Hindlimb muscle (tissue), 1 donor: ENCODE results near the gene STUM. TPM values are rescaled to one million over a fixed set of nuclear protein-coding genes. Genes with fewer than 3 reads are reported as not detected.

ENCODE experiments used
- DNase-seq: peaks from one replicate; pipeline ENCODE4 v3.0.0-alpha.2; 2013
- polyA plus RNA-seq: library from polyadenylated mRNA; unstranded; fragments of 120-200 nt; gene quantifications from one replicate; pipeline ENCODE4 v1.2.1, GENCODE V29; 2013; ENCODE audit not compliant: insufficient read length

Gene STUM
- polyA plus RNA-seq, 1 donor = 20.5 TPM

DNA sequence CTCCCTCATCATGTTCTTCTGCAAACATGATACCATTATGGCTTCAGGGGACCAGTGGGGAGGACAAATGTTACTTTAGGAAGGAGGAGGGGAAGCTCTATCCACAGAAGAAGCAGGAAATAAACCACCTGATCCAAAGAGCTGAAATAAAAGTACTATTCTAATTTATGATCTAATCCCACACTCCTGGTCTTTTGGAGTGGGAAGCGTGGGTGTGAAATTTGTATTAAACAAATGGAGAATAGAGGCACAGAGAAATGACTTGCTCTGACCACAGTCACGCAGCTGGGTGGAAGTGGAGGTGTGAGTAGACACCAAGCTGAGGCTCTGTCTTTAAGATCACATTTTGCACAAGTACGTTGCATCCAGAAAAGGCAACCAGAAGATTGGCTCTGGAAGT lies 14.5 kb upstream of the STUM start:
- DNase-seq = no peak

DNA sequence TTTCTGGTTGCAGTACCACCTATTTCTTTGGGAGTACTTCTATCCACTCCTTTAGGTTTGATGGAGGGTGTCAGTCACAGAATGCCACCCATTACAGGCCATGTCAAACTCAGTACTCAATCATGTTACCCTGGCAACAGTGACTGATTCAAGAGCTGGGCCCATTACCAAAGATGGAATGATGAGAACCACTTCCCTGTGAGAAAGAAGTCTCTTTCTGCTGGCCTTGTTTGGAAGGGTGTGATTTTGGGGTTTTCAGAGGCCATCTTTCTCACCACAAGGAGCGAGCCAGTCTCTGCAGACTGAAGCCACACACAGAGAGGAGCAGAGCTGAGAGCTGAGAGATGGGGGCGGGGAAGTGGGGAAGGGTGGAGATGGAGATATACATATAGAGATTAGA lies 13.9 kb upstream of the STUM start:
- no peak for DNase-seq

DNA sequence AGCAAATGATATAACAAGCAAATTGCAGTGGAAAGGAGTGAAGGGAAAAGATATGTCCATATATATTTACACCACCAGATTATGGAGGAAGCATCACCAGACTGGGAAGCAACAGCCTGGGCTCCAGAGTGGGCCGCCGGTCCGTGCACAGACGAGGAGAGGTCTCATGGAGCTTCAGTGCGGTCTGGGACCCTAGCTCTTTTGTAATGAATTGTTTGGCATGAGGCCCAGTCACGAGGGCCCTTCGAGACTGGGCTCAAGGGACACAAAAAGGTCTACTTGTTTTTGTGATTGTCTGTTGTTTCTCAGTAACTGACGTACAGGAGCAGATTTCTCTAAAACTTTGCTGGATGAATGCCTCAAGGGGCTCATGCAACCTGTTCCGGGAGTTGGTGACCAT lies 12.9 kb upstream of the STUM start:
- DNase-seq = no peak

DNA sequence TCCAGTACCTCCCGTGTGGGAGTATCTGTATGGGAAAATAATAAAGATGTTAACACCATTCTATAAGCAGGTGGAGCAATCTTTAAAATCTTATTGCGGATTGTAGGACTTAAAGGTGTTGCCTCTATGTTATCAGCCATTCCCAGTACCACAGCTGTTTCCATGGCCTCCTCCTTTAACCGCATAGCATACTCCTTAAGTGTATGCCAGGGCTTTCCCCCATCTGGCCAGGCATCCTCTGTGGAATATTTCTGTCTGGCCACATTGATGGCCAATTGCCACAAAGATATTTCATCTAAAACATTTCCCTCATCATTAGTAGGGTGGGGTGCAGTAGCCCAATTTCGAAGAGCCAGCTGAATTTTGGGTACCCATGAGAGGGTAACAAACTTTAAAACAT lies 7.3 kb upstream of the STUM start:
- no peak for DNase-seq

DNA sequence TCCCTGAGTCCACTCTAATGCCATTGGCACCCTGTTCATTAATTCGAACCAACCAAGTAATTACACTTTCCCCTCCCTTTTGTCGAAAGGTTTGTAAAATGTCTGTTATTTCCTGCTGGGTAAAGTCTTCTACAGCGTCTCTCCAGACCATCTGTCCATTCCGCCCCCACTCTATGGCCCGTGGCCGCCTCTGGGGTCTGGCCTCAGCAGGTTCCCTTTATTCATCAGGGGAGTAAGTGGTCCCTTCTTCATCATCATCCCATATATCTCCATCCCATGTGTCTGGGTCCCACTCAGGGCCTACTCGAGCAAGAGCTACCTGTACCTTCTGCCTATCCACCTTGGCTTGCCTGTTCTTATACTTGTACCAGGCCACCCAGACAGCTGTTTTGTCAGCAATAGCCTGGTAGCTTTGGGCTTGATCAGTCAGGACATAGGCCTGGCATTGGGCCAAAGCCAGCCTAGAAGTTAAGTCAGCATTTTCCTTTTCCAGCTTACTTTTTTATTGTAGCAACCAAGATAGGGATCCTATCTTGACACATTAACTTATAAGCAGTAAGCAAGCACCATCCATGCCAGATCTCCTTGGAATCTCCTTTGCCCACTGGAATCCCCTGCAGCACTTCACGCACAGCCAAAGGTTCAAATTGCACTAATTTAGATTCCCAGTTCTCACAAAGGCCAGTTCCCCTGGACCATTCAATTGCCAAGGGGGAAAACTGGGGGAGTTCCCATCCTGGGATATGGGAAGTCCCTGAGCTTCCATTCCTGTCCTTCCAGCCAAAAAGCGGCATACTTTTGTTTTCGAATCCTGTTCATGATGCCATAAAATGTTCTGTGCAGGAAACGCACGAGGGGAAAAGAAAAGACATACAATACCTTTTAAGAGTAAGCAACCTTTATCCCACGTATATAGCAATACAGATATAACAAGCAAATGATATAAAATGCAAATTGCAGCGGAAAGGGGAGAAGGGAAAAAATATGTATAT lies 6.6 kb upstream of the STUM start:
- DNase-seq = no peak

DNA sequence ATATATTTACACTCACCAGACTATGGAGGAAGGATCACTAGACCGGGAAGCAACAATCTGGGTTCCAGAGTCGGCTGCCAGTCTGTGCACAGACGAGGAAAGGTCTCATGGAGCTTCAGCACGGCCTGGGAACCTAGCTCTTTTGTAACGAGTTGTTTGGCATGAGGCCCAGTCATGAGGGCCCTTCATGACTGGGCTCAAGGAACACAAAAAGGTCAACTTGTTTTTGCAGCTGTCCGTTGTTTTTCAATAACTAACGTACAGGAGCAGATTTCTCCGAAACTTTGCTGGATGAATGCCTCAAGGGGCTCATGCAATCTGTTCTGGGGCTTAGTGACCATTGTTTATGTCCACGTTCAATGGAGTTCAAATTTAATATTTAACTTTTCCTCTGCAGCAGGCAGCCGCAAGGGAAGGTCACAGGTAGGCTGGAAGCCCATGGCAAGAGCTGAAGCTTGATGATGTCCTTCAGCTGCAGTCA lies 5.9 kb upstream of the STUM start:
- DNase-seq = no peak

DNA sequence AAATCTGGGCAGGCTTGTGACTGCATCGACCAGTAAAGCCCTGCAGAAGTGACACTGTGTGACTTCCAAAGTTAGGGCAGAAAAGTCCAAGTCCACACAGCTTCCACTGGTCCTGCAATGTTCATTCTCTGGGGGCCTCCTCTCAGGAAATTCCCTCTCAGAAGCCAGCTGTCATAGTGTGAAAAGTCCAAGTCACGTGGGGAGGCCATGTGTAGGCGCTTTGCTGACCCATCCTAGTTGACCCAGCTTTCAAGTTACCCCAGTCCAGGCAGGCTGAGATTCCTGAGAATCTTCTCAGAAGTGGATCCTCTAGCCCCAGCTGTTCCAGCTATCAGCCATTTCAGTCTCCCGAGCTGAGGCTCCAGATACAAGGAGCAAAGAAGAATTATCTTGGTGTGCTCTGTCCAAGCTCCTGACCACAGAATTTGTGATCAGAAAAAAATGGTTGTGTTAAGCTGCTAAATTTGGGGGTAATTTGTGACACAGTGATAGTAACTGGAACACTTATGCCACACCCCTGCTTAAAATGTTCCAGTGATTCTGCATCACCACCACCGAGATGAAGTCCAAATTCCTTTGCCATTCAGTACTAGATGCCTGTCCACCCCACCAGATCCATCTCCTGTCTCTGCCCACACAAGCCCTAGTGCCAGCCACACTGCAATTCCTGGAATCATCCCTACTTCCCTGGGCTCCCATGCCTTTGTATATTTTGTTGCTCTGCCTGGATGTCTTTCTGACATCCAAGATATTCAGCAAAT lies 2.5 kb upstream of the STUM start:
- DNase-seq = no peak

DNA sequence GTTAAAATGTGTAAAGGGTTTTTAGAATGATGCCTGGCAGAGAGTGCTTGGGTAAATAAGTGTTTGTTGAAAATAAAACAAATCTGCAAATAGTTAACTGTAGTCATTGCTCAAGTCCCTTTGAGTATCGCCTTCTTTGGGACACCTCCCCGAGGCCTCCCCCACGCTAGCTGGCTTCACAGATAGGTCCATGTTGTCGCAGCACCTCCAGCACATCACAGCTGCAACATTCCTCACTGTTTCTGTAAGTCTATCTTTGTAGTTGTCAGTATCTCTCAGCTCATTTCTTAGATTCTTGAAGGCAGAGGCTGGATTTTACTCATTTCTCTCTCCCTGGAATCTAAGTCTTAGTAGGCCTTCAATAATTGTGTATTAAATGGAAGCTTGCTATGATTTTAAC lies 1.6 kb upstream of the STUM start:
- no peak for DNase-seq

DNA sequence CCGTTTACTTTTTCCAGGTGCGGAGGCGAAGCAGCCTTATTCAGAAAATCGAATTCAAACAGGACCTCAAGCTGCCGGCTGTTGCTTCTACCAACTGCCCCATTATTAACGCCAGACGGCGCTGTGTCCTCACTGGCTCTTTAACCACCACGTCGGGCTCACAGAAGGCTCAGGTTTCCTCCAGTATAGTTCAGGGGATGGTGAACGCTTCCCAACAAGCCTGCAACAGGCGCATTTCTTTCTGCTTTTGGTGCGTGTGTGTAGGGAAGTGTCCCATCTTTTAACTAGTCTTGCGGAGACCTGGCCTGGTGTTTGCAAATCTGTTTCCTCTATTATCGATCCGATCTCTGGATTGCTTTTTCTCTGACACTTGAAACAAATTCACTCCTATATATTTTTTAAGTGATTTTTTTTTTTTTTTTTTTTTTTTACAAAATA lies 791 bp upstream of the STUM start:
- peak; percentile 90 for DNase-seq

DNA sequence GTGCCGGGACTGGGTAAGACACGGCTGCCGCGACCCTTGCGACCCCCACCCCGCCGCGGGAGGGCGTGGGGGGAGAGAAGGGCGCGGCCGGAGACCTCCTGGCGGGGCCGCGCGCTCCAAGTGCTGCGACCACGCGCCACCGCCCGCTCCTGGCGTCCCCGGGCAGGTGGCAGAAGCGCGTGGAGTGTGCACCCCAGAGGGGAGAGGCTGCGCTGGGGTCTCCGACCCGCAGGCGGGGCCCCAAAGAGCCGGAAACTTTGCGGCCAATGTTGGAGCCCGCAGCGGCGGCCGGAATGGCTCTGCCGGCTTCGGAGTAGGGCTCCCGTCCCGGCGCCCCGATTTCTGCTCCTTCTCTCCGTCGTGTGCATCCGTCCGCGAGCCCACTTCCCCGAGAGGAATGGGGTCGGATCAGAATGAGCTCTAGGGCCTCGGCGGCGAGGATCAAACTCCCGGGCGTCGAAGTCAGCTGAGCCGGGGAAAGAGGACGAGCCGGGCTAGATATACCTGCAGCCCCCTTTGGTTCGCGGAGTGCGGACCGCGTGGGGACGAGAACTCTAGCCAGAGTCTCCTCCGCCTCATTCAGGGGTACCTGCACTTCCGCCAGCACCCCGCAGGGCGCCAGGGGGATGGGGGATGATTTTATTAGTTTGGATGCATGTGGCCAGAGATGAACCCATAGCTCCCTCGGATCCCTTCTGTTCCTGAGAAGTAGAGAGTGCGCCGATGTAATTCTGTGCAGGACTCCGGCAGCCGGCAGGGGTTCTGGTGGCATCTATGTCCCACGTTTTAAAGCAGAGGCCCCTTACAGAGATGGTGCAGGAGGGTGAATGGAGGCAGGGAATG lies 751 bp downstream of the STUM start:
- DNase-seq = no peak

DNA sequence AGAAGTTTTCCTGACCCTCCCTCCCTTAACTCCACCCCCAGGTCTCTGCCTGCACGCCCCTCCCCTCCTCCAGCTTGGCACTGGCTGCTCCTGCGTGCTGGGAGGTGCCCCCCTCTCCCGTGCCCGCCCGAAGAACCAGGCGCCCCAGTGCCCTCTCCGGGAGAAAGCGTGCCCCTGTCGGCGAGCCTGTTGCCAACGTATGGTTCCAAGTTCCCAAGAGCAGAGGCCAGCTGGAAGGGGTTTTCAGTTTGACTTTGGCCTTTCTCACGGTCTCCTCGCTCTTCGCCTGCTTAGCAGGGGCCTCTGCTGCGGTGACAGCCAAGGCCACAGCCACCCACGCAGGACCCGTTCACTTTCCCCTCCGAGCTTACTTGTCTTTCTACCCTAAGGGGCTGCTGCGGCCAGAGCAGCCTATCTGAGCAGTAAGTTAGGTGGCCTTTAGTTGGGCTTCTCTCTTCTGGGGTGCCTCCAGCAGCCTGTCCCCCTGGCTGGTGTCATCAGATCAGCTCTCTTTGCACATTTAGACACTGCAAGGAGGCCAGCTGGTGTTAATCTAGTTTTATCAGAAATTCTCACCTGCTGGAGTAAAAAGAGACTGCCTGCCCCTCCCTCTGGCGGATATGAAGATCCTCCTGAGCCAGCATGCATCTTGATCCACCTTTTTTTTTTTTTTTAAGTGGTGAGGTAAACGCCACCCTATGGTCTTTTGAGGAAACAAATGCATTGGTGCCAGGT lies 1.5 kb downstream of the STUM start:
- no peak for DNase-seq

DNA sequence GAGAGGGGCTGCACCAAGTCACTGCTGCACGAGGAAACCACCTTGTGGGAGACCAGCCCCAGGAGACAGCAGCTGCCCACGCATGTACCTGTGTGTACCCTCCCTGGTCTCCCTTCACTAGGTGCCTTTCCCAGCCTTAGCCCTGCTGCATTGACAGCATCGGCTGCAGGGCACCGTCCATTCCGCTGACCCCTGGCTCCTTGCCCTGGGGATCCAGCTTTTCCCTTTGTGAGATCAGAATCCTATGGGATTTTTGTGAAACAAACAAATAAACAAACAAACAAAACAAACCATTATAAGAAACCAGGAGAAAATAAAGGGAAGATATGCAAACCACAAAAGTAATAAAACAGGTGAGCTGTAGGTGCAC lies 2.1 kb downstream of the STUM start:
- DNase-seq = no peak

DNA sequence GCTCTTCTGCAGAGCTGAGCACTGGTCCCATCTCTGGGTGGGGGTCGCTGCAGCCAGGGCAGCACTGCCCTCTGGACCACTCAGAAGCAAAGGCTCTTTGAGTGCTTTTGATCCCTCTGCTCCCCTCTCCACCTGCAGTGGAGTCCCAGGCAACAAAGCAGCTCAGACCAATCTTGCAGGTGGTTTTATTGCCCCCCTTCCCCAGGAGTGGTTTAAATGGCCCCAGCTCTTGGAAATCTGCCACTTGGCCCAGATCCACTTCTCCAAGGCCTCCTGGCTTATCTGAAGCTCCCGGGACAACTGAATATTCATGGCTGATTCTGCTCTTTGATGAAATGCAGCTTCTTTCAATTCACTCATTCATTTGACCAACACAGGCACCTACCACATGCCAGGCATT lies 2.7 kb downstream of the STUM start:
- DNase-seq = no peak

DNA sequence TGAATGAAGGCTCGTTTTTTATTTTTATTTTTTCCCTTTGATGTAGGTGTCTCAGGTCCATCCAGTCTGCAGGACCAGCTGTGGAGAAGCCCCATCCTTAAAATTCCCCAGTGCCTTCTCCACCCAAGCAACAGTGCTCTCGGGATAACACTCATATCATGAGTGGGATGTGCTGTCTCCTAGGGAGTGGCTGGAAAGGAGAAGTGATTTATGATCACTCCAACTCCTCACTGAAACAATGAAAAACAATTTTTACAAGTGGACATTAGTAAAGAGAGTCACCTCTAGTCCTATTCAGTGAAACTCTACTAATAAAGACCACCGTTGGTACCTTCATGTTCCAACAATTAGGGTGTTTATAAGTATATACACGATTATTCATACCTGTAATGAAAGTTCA lies 3.5 kb downstream of the STUM start:
- no peak for DNase-seq

DNA sequence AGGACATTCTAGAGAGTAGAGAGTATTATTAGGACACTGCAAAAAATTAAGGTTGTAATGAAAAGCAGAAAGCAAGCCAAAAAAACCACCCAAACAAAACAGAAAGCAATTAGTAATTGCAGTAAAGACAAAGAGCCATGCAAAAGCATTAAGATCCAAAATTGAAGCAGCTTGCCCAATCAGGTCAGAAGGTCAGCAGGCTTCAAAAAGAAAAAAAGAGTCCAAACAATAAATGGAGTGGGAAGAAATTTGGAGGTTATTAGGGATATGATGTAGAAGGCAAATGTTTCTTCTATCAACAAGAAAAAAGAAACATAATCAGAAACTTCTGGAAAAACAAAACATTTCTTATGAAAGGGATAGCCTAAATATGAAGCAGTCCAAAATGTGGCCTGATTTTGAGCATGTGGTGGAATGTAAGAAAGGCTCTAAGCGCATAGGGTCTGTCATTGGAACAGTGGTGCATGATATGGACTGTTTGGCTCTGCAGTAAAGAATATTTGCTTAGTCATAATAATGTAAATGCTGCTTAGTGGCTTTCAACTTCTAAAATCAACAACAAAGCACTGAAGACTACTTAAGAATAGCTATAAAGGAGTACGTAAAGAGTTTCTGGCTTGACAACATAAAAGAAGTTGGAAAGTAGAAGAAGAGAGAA lies 4.8 kb downstream of the STUM start:
- no peak for DNase-seq

DNA sequence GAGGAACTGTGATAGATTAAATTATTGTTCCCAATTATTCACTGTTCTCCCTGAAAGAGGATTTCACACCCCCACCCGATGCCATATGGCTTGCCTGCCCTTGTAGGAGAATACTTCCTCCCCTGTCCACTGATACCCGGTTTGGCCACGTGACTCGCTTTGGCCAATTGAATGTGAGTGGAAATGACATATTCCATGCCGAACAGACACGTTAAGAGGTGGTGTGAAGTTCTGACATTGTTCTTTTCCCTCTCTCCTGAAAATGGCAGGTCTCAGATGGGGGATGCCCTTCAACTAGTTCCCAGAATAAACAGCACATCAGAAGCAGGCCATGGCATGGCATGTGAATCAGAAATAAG lies 5.3 kb downstream of the STUM start:
- DNase-seq = no peak

DNA sequence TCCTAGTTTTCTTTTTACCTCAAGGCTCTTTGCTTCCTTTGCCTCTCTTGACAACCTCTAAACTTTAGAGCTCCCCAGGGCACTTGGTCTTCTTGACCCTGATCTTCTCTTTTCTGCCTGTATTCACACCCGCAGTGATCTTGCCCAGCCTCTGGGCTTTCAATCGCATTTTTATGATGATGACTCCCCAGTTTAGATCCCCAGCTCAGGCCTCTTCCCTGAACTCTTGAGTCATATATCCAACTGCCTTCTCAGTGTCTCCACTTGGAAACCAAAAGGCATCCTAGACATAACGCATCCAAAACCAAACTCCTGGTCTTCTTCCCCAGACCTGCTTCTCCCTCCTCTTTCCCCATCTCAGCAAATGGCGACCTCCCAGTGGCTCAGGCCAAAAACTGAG lies 6.5 kb downstream of the STUM start:
- no peak for DNase-seq

DNA sequence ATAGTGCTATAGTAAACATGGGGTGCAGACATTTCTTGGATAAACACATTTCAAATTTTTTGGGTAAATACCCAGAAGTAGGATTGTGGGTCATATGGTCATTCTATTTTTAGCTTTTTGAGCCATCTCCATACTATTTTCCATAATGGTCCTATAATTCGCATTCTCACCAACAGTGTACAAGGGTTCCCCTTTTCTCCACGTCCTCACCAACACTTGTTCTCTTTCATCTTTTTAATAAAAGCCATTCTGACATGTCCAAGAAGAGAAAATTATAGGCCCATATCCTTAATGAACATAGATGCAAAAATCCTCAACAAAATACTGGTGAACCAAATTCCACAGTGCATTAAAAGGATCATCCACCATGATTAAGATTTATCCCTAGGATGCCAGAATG lies 8.9 kb downstream of the STUM start:
- DNase-seq = no peak

DNA sequence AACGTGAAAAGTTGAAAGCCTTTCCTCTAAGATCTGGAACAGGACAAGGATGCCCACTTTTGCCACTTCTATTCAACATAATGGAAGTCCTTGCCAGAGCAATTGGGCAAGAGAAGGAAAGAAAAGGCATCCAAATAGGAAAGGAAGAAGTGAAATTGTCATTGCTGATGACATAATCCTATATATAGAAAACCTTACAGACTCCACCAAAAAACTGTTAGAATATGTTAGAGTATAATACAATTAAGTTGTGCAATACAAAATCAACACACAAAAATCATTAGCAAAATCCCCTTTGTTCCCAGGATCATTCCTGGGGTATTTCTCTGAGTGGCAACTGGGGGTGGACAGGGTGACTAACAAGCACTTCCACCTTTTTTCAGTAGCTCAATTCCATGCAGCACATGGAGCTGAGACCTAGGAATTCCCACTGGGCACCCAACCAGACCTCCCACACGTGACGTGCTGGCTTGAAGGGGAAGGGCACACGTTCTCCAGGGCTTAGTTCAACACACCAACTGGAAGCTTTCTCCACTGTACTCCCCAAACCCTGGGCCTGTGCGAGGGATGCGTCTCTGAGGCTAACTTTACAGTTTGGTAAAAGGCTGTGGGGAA lies 9.6 kb downstream of the STUM start:
- DNase-seq = no peak

DNA sequence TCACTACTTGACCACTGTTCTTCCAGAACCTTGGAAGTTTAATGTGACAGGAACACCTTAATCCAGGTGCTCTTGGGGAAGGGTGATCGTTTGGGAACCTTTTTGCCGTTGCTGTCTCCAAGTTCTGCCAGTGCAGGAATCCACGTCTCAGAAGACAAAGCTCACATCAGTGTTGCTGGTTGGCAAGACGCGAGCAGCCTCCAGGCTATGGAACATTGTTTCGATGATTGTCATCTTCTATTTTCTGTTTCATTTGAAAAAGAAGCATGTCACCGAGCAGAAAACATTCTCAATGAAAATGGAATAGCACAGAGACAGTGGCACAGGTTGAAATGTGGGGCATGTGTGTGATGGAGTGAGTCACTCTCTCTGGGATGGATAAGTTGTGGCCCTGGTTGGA lies 11.7 kb downstream of the STUM start:
- no peak for DNase-seq

DNA sequence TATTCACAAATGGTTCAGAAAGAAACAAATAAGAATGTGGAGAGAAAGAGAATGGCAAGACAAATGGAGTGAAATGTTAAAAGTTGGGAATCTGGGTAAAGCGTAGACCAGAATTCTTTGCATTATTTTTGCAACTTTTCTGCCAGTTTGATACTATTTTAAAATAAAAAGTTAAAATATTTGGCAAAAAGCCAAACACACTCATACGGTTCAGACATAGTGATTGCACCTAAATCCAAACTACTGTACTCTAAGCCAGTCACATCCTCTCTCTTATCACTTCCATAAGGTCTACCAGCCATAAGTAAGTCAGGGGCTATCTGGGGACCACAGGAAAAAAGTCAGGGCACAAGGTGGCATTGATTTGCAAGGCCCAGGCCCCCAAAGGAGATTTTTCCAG lies 14.4 kb downstream of the STUM start:
- no peak for DNase-seq
